Measurements from ENCODE around the gene CD70.
"Not testable (repeated sequence)": the region's sequence is repeated elsewhere in the genome, so short reads cannot be mapped to it uniquely, and the experiment has no call there.

CD70 gene

DNA sequence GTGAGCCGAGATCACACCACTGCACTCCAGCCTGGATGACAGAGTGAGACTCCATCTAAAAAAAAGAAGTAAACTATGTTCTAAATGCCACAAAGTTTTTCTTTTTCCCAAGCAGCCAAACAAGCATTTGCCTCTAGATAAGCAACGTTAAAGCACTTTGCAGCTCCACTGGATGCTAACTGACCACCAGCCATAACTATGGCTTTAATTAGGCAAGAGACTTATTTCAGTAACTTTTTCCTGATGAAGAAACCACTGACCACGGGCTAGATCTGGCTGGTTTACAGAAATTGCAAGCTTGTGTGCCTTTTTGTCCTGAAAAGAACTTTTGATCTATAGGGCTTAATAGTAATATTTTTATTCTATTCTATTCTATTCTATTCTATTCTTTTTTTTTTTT lies 22.1 kb downstream of the CD70 start:
- no peak for DNase-seq

DNA sequence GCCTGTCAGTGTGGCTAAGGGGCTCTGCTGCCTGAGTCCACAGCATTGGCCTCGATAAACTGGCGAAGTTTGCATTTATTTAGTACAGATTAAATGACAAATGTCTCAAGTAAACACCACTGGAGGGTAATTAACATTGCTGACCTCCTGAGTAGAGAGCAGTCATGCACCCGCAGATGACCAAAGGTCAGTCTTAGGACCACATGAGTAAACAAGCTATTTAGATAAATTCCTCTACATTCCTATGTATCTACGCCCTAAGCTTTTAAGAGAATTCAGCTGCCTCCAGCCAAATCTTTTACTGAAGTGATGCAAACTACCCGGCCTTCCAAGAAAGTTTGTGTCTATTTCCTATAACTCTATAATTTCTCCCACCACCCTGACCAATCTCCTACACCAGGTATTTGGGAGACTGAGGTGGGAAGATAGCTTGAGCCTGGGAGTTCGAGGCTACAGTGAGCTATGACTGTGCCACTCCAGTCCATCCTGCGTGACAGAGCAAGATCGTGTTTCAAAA lies 22.9 kb downstream of the CD70 start:
- DNase-seq = no peak

DNA sequence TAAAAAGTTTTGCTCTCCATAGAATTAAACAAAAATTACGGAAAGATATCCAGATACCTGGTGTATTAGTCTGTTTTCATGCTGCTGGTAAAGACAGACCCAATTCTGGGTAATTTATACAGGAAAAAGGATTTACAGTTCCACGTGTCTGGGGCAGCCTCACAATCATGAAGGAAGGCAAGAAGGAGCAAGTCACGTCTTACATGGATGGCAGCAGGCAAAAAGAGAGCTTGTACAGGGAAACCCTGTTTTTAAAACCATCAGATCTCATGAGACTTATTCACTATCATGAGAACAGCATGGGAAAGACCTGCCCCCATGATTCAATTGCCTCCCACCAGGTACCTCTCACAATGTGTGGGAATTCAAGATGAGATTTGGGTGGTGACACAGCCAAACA lies 24.2 kb downstream of the CD70 start:
- not testable (repeated sequence) for DNase-seq

DNA sequence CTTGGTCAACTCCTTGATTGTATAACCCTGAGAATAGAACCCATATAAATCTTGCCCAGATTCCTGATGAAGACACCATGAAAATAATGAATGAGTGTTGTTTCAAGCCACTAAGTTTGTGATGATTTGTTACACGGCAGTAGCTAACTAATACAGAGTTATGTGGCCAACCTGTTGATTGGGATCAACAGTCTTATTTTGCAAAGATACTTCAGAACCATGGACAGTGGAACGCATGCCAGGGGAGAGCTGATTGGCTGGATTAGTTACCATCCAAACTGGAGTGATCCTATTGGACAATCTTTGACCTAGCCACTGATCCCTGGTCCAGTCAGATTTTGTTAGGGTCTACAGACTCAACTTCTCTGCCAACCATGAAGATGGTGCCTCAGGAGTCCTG lies 26.6 kb downstream of the CD70 start:
- no peak for DNase-seq

DNA sequence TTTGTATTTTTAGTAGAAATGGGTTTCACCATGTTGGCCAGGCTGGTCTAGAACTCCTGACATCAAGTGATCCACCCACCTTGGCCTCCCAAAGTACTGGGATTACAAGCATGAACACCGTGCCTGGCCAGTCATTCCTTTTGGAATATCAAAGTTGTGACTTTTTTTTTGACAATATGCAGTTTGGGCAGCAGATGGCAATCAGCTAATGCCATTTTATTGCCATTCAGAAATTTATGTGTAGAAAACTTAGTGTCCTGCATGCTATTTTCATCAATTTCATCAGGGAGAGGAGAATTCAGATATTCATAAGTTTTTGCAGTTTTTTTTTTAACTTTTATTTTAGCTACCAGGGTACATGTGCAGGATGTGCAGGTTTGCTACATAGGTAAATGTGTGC lies 28.5 kb downstream of the CD70 start:
- not testable (repeated sequence) for DNase-seq

DNA sequence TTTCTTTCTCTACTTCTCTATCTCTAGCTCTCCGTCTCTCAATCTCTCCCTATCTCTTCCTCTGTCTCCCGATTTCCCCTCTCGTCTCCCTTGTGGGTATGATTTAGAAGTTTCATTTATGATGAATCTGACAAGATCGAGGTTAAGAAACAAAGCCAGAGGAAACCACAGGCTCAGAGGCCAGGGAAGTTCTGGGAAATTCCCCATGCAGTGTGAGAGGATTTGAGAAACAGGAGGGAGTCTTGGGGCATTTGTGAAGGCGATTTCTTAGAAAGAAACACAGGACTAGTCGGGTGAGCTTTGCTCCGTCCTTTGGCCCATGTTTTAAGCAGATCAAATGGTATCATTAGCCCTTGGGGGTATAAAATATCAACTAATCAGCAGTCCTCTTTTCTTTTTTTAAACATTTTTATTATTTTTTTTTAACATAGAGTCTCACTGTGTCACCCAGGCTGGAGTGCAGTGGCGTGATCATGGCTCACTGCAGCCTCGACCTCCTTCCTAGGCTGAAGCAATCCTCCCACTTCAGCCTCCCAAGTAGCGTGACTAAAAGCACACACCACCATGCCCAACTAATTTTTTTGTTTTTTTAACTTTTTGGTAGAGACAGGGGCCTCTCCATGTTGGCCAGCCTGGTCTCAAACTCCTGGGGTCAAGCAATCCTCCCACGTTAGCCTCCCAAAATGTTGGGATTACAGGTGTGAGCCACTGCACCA lies 34.3 kb downstream of the CD70 start:
- DNase-seq = no peak

DNA sequence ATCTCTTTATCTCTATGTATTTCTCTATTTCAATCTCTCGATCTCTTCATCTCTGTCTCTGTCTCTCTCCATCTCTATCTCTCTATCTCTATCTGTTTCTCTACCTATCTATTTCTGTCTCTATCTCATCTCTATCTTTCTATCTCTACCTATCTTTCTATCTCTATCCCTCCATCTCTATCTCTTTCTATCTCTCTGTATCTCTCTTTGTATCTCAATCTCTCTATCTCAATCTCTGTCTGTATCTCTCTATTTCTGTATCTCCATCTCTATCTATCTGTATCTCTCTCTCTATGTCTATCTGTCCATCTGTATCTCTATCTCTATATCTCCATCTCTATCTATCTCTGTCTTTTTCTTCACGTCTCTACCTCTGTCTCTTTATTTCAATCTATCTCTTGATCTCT lies 34.9 kb downstream of the CD70 start:
- no peak for DNase-seq

DNA sequence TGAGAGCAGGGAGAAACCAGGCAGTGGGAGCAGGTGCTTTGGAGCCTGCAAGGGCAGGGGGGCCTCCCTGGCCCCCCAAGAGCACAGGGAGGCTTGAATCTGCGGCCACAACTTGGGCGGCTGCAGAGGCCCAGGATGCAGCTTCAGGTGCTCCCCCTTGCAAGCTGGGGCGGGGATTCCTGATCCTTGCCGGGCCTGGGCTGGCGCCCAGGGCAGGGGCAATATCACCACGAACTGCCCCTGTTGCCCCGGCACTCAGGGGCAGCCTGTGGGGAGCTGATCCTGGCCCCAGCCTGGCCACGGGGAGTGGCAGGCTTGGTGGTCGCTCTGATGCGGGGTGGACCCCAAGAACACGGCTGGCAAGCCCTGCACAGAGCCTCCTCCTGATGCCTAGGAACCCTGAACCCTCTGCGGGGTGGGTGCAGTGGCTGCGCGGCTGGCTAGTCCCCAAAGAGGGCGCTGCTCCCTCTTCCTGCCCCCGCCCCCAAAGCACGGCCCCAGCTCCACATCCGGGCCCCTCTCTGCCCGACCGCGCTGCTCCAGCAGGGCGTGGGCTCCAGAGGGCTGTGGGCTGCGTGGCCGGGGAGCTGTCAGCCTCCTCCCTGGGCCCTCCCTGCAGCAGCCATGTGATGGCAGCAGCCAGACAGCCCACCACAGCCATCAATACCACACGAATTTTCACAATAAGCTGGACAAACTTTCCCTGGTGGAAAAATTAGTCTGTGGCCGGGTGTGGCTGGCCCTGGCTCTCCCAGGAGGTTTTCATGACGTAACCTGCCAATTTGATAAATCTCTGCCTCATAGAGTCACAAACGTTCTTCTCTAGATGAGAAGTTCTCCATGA lies 39.1 kb downstream of the CD70 start:
- DNase-seq = peak; percentile 20

DNA sequence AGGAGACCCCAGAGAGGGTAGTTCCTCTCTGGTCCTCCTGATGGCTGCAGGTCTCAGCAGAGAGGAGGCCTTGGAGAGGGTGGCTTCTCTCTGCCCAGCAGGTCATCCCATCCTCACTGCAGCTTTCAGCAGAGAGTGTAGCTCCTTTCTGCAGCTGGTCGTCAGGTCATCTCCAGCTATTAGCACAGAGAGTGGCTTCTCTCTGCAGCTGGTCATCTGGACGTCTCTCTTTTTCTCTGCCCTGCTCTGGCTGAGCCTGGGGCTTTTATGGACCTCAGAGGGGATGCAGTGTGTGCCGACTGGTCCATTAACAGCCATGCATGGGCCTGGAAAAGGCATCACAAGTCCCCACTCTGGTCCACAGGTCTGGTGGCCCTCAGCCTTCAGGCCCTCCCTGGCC lies 39.9 kb downstream of the CD70 start:
- no peak for DNase-seq

DNA sequence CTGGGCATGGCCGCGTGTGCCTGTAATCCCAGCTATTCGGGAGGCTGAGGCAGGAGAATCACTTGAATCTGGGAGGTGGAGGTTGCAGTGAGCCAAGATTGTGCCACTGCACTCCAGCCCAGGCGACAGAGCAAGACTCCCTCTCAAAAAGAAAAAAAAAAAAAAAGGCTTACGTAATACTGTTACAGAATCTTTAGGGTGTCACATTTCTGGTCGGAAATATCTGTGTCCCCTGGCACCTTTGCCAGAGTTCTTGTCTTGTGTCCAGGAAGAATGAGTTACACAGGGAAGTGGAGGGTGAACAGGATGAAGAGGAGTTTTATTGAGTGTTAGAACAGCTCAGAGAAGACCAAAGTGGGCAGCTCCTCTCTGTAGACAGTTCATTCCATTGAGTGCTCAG lies 40.3 kb downstream of the CD70 start:
- not testable (repeated sequence) for DNase-seq

DNA sequence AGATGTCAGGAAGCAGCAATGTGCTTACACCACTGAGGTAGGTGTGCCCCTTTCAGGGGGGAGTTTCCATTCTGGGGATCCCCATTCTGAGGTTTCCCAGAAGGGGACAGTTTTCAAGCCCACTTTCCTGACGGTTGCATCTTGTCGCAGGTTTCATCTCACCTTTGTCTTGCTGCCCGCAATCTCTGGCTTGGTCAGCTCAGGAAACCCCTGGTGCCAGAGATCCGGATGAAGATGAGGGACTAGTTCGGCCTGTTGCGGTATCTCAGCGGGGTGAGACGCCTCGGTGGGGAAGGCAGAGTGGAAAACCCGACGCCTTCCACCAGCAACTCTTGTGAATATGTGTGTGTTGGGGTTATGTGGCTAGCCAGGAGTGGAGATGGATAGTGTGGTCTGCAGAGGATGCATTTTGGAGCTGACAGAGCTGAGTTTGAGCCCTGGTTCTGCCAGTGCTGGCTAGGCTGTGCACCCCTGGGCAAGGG lies 47.0 kb downstream of the CD70 start:
- no peak for DNase-seq

DNA sequence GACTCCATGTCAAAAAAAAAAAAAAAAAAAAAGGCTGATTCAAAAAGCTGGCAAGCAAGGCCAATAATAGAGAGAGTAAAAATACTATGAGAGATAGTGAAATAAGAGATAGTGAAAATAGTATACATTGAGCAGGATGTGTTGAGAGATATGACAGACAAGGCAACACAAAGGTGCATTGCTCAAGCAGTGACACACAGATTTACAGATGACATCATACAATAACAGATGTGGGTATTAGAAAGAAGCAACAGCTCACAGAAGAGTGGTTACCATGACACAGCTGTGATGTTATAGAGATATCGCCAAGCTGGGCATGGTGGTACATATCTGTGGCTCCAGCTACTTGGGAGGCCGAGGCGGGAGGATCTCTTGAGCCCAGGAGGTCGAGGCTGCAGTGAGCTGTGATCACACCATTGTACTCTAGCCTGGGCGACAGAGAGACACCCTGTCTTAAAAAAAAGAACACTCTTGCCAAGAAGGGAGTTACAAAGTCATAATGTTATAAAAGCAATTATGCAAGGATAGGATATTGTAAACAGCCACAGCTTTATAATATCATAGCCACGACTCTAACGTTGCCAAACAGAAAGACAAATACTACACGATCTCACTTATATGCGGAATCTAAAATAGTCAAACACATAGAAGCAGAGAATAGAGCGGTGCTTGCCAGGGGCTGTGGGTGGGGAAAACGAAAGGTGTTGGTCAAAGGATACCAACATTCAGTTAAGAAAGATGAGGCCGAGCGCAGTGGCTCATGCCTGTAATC lies 49.8 kb downstream of the CD70 start:
- DNase-seq = no peak

DNA sequence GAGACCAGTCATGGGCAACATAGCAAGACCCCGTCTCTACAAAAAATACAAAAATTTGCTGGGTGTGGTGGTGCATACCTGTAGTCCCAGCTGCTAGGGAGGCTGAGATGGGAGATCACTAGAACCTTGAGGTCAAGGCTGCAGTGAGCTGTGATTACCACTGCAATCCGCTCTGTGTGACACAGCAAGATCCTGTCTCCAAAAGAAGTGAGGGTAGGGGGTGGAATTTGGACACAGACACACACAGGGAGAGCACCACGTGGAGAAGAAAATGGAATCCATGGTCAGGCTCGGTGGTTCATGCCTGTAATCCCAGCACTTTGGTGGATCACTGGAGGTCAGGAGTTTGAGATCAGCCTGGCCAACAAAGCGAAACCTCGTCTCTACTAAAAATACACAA lies 51.4 kb downstream of the CD70 start:
- DNase-seq = no peak
